ENCODE data around the gene PRR29.

The PRR29 gene

DNA sequence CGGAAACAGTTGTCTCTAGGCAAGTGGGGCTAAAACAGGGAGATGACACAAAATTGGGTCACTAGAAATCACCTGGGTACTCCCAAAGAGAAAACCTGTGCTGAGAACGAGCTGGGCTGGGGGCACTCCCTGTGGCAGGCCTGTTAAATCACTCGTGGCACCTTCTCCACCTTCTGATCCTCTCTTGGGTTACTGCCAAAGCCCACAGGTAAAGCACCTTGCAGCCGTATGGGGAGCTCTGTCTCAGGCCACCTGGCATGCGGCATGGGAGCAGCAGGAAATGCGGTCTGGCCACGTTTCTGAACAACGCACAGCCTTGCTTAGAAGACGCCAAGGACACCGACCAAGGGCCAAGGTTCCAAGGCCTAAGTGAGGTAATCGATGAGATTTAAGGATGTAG, 43.8 kb downstream of the PRR29 start:
- no peak for DNase-seq (ENCODE audit: low spot score)

DNA sequence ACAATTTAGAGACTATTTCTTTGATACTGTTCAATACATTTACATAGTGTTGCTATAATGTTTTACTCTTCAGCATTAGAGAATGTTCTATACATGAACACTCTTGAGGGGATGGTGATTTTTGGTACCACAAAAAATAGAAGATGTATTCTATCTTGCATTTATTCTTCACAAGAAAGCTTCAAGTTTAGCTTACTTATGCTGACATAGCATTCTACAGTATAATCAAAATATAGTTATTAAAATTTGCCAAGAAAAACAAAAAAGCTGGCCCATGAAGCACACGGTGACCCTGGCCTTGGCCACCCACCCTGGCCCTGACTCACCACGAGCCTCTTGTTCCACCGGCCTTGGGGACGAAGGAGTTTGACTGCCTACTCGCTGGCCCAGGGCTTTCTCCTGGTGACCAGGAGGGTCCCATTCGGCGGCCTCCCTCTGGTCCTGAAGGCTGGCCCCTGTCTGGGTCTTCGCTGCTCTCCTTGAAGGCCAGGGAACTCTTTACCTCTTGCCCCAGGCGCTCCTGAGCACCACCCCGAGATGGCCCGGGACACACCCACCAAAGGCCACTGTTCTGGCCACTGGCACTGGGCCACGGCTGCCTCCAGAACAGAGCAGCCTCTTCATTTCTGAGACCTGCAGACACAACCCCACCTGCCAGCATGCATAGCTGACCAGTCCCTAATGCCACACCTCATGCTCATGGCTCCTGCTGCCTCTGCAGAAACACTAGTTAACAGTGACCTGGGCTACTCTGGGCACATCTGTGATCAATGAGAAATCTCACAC, 44.7 kb downstream of the PRR29 start:
- DNase-seq (ENCODE audit: low spot score), result no peak

DNA sequence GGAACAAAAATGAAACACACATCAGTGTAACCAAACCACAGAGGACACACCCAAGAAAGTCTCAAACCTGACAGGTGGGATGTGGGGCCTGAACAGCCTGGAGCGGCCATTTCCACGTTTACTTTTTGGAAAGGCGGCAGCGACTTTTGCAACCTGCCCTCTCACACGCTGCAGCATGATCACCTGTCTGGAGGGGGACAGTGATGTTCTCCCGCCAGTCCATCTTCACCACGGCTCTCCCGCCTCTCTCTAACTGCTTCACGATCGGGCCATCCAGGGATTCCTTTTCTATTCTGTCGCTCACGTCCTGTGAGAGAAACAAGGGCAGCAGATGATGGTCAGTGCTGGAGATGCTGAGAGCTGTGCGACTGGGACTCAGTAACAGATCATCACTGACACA, 47.0 kb downstream of the PRR29 start:
- no peak for DNase-seq (ENCODE audit: low spot score)

DNA sequence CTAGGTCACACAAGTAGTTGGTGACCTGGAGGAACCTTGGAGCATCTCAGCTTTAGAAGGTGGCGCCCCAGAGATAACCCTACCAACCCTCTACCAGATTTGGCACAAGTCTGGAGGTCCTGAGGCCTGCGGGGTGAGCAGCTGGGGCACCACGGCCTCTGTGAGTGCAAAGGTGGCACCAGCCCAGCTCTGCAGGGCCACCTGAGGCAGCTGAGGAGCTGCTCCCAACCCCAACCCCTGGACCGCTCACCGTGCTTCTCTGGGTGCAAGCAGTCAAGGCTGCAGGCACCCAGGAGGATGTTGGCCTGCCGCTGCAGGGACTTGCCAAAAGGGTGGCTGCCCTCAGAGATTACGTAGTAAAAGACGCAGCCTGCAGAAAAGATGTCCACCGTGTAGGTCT, 50.7 kb downstream of the PRR29 start:
- DNase-seq (ENCODE audit: low spot score), result no peak

DNA sequence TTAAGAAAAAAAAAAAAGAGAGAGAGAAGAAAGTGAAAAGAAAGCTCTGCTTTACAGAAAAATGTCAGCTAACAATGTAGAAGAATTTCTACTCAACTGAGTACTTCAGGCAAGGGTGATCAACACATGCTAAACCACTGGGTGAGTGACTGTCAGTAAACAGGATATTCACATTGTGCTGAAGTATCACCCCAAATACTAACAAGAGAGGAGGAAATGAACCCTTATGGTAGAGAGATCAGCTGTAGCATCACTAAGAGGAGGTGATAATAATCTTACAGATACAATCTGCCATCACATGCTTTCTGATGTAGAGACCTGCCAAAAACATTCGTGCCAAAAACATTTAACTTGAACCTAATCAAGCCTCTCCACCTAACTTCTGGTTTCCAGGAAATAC, 53.0 kb downstream of the PRR29 start:
- DNase-seq (ENCODE audit: low spot score), result no peak

DNA sequence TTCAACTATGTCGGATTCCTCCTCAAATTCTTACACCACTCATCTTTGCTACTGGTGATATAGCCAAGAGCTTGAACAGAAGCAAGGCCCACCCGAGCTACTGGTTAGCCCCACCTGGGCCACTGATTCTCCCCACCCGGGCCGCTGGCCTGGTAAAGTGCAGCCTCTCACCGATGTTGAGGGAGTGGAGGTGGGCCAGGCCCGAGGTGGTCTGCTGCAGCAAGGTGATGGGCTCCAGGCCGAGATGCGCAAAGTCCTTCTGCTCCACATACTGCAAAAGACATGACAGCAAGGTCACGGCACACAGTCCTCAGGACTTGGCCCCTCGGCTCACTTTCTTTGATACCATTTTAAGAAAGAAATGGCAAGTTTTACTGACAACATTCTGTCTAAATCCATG, 55.0 kb downstream of the PRR29 start:
- no peak for DNase-seq (ENCODE audit: low spot score)

Data from SK-N-DZ (cell line).